GM18507 (cell line): ENCODE data around the gene ADM.

ENCODE experiments used
- DNase-seq: peaks from one replicate; pipeline ENCODE4 v3.0.0; 2011; ENCODE audit warnings: low read depth; ENCODE audit not compliant: insufficient read length; ENCODE audit errors: extremely low spot score
- FAIRE-seq: peaks from 2 replicates; lab custom pipeline; 2011; peaks lifted over from hg19 to GRCh38; lab: Jason Lieb, UNC

Gene ADM

GRCh38 chr11:10288881-10289764, 15.8 kb upstream of the ADM start:
- DNase-seq, result no peak
- FAIRE-seq, result no peak

GRCh38 chr11:10289765-10290380, 15.0 kb upstream of the ADM start:
- DNase-seq (no peak), FAIRE-seq (no peak)

DNA sequence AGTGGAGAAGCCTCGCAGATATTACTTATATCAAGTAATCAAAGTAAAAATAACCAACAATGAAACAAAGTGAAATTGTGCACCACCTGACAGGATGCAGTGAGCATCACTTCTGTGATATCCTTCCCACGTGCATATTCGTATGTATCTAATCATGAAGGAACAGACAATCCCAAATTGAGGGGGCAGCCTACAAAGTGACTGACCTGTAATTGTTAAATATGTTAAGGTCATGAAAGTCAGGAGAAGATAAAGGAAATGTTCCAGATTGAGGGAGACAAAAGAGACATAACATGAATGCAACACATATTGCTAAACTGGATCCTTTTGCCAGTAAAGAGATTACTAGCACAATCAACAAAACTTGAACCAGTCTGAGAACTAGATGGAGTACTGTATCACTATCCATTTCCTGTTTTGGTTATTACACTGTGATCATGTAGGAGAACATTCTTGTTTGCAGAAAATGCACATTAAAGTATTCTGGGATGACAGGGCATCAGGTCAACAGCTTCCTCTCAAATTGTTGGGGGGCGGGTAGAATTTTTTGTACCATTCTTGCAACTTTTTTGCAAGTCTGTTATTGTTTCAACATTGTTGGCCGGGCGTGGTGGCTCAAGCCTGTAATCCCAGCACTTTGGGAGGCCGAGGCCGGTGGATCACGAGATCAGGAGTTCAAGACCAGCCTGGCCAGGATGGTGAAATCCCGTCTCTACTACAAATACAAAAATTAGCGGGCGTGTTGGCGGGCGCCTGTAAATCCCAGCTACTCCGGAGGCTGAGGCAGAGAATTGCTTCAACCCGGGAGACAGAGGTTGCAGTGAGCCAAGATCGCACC, 12.9 kb upstream of the ADM start:
- DNase-seq (no peak), FAIRE-seq (no peak)

GRCh38 chr11:10293423-10294289, 11.2 kb upstream of the ADM start, which contains the start of gene SBF2:
Gene SBF2, minus strand, starts transcription at chr11:10294219. Its CDS starts 150 bp downstream, at chr11:10294069.
- FAIRE-seq (no peak), DNase-seq (no peak)

GRCh38 chr11:10294290-10294953, 10.5 kb upstream of the ADM start:
- DNase-seq (no peak), FAIRE-seq (no peak)

- DNase-seq (no peak), FAIRE-seq (no peak)
These were observed 9.6 kb upstream of the ADM start for GRCh38 chr11:10295064-10295901.

DNA sequence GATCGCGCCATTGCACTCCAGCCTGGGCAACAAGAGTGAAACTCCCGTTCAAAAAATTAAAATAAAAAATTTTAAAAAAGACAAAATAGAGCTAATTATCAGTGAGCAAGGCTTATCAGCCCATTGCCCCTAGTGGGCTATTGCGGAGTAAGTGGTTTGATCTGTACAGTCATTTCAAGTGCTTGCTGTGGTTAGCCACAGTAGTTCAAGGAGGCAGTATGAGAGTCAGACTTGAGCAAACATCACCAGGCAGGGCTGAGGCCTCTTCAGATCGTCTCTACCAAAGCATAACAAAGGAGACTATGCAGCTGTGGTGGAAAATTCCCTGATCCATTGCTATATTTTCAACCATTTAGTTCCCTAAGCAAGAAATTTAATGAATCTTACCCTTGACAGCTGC, 6.5 kb upstream of the ADM start:
- DNase-seq (peak; percentile 65), FAIRE-seq (peak; percentile 86)

DNA sequence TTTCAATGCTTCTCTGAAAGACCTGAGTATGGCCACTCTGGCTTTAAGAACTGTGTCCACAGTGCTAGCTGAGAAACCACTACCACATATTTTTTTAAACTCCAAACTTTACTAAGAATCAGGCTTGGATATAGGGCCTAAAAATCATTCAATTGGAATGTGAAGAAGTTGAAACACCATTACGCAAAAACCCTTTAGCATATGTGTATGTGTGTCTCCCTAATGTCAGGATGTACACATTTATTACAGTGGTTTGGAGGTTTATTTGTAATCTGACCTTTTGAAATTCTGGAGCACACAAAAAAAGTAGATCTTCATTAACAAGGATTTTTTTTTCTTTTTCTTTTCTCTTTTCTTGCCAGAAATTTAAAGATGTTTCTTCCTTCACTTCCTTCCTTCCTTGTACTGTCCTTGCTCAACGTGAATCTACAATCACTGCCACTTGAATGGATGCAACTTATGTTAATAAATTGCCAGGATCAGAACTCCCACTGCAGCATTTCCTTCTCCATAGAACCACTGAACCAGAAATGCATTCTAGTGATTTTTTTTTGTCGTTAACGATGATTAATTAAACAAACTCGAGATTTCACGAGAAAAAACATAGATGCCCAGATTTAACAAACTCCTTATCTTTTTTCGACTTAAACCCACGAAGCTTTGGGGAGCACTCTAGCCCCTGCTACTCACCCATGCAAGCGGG, 3.1 kb upstream of the ADM start:
- FAIRE-seq, result no peak
- no peak for DNase-seq

- no peak for FAIRE-seq
- DNase-seq, result no peak
These were observed 2.5 kb upstream of the ADM start for GRCh38 chr11:10302359-10302743.

DNA sequence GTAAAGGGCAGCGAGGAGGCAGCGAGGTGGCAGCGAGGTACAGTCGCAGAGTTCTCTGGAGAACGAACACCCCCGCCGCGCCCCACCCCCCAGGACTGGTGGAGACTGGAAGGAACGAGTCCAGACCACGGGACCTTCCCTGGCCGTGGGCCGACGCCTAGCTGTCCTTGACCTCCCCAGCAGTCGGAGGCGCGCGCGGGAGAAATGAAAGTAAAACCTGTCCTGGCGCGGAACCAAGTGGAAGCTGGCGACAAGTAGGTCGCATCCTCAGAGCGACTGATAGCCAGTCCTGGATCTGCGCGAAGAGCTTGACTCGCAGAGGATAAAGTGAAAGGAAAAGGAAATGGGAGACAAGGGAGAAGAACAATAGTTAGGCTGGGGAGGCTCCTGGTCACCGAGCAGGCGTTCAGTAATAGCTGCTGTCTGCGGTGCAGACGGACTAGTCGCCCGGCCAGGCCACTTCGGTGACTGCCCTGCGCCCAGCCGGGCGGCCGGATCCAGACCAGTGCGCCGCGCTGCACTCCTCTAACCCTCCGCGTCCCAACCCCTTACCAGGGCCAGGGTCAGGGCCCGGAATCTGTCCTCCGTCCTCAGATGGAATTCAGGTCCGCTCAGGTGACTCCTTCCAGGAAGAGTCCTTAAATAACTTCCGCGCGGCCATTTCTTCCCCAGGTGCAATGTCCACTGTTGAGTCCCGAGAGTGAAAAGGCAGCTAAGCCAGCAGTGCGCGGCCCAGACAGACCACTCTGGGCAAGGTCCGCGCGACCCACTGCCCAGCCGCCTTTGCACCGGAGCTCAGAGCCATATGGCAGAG, 1.9 kb upstream of the ADM start:
- DNase-seq (no peak), FAIRE-seq (peak; percentile 50)

DNA sequence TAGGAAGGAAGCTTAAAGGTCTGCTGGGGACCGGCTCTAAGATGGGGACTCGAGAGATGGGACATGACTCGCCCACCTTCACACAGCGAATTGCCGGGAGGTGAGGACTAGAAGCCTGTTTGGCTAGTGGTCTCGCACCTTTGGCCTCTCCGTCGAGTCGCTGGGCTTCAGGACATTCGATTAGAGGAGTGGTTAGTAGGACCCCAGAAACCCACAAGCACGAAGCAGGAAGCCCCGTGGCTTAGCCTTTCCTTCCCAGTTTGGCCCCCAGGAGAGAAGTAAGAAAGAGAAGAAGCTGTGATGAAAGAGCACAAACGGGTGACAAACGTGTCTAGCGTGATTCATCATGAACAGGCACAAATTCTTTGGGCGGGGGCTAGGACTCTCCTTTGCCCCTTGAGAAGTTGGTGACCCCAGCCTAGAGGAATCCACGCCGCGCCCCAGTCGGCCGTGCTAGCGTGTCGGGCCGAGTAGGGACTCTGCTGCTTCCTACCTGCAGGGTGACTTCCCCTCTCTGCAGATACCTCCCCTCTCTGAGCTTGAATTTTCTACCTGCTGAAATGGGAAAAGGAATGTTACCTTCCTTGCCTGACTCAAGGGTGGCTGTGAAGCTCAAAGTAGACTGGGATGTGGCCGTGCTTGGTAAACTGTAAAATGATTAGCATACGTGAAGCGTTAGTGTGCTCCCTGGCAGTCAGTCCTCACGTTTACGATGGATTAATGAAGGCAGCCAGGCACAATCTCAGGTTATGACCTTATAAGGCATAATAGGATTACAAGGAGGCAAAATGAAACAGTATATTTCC, 1.1 kb upstream of the ADM start:
- FAIRE-seq (no peak), DNase-seq (no peak)

DNA sequence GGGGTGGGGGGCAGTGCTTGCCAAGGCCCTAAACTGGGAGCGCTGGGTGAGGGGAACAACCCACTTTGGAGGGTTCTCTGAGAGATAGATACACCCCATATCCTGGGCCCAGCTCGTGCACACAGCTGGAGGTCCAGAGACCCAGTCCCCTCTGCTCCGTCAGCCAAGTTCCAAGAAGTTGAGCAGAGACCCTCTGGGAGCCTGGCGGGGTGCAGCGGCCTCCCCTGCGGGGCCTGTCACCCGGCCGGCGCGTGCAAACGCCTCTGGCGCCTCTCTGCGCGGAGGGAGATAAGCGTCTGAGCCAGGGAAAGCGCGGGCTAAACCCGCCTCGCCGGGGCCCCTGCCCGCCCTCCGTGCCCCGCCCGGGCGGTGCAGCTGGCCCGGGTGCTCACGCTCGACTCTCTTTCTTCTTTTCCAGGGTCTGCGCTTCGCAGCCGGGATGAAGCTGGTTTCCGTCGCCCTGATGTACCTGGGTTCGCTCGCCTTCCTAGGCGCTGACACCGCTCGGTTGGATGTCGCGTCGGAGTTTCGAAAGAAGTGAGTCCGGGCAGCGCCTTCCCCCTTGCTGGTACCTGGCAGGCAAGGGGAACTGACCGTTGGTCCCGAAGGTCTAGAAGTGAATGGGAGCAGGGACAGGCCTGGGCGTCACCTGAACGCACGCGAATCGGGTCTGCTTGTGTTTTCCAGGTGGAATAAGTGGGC, 540 bp downstream of the ADM start:
- DNase-seq, result no peak
- FAIRE-seq, result no peak

DNA sequence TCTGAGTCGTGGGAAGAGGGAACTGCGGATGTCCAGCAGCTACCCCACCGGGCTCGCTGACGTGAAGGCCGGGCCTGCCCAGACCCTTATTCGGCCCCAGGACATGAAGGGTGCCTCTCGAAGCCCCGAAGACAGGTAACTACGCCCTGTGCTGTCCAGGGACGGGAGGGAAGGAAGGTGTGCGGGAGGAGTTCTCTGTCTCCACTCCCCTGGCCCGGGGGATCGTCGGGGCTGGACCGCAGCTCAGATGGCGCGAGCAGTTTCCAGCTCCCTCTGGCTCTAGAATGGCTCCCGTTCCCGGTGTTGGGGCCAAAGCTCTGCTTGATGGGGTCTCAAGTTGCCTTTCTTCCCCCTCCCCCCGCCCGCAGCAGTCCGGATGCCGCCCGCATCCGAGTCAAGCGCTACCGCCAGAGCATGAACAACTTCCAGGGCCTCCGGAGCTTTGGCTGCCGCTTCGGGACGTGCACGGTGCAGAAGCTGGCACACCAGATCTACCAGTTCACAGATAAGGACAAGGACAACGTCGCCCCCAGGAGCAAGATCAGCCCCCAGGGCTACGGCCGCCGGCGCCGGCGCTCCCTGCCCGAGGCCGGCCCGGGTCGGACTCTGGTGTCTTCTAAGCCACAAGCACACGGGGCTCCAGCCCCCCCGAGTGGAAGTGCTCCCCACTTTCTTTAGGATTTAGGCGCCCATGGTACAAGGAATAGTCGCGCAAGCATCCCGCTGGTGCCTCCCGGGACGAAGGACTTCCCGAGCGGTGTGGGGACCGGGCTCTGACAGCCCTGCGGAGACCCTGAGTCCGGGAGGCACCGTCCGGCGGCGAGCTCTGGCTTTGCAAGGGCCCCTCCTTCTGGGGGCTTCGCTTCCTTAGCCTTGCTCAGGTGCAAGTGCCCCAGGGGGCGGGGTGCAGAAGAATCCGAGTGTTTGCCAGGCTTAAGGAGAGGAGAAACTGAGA, 1.4 kb downstream of the ADM start:
- DNase-seq (no peak), FAIRE-seq (no peak)

DNA sequence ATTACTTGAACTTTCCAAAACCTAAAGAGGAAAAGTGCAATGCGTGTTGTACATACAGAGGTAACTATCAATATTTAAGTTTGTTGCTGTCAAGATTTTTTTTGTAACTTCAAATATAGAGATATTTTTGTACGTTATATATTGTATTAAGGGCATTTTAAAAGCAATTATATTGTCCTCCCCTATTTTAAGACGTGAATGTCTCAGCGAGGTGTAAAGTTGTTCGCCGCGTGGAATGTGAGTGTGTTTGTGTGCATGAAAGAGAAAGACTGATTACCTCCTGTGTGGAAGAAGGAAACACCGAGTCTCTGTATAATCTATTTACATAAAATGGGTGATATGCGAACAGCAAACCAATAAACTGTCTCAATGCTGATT, 2.1 kb downstream of the ADM start:
- DNase-seq (no peak), FAIRE-seq (no peak)
